Kidney (tissue), 14 donors: Measurements from ENCODE around the gene ITGB5. TPM values are rescaled to one million over a fixed set of nuclear protein-coding genes. Genes with fewer than 3 reads are reported as not detected.
A peak's percentile ranks its signal among the peaks of the same experiment; 100 is the strongest.

ENCODE experiments used
- DNase-seq, 5 donors: peaks; one replicate each; pipeline ENCODE4 v3.0.0-alpha.2; 2013 to 2020
- FAIRE-seq: peaks from 2 replicates; lab custom pipeline; 2012; peaks lifted over from hg19 to GRCh38; lab: Jason Lieb, UNC
- H3K27ac ChIP-seq, 2 donors: one replicate each; pipeline ENCODE4 v1.7.0; 2013; ENCODE audit warnings: low read depth in 2 of 2, low read length in 2 of 2, inconsistent platforms in 1 of 2
- H3K27me3 ChIP-seq: one replicate; pipeline ENCODE4 v1.7.1; 2013; ENCODE audit warnings: low read length, inconsistent platforms; ENCODE audit not compliant: control insufficient read depth, insufficient read depth
- H3K36me3 ChIP-seq, 3 donors: one replicate each; pipeline versions ENCODE4 v1.7.0 to v1.7.1; 2013; ENCODE audit warnings: low read length in 3 of 3, control low read depth in 1 of 3, inconsistent platforms in 1 of 3; ENCODE audit not compliant: insufficient read depth in 3 of 3, control insufficient read depth in 2 of 3
- H3K4me1 ChIP-seq, 3 donors: one replicate each; pipeline versions ENCODE4 v1.7.0 to v1.7.1; 2013; ENCODE audit warnings: low read length in 3 of 3, inconsistent platforms in 1 of 3, low read depth in 1 of 3; ENCODE audit not compliant: control insufficient read depth in 2 of 3, insufficient read depth in 2 of 3
- H3K4me3 ChIP-seq, 3 donors: one replicate each; pipeline versions ENCODE4 v1.7.0 to v1.8.1; 2013; ENCODE audit warnings: low read length in 3 of 3, control low read depth in 1 of 3, inconsistent platforms in 1 of 3
- H3K9ac ChIP-seq, 3 donors: one replicate each; pipeline versions ENCODE4 v1.7.0 to v1.7.1; 2013; ENCODE audit warnings: low read length in 3 of 3, control low read depth in 1 of 3, inconsistent platforms in 1 of 3
- H3K9me3 ChIP-seq, 3 donors: one replicate each; pipeline versions ENCODE4 v1.7.0 to v1.7.1; 2013; ENCODE audit warnings: low read length in 3 of 3, control low read depth in 1 of 3, inconsistent platforms in 1 of 3; ENCODE audit not compliant: control insufficient read depth in 2 of 3, insufficient read depth in 1 of 3
- intact Hi-C: fragments of 100-400 bp; cut with DNase I; formaldehyde crosslinking; loops from one replicate; pipeline ENCODE4 v1.11.1; 2022
- polyA plus RNA-seq: library from polyadenylated mRNA; stranded (reverse); fragments of 350-450 nt; fragmentation: Illumina TruSeq; extraction: RNeasy Lipid Tissue Mini Kit (QIAGEN cat#74804); gene quantifications from one replicate; pipeline ENCODE4 v1.2.3, GENCODE V29; 2014; ENCODE audit warnings: low read depth, low replicate concordance; ENCODE audit not compliant: insufficient read depth
- total RNA-seq: library from RNA; stranded (reverse); fragmentation: NEBNext Ultra II Directional; extraction: Animal tissue kit (Norgen Biotek cat#: 25700); gene quantifications from one replicate; pipeline ENCODE4 v1.2.1, GENCODE V29; 2021
- TF ChIP-seq, protein P1 (sequence below): IDR thresholded peaks from 3 replicates; pipeline ENCODE4 v1.5.1; 2012; ENCODE audit warnings: mild to moderate bottlenecking, moderate library complexity, borderline replicate concordance; ENCODE audit not compliant: insufficient read depth; ENCODE audit errors: extremely low read depth
- donor health status: control.
- donor health status: control.
- donor health status: control.
- donor health status: control.
- donor health status: control.
- donor health status: DM: yes; HTN: yes; CAD: no.
- donor health status: Normal renal cell carcinoma (clear cell type).

The ITGB5 gene
- total and polyA plus RNA-seq, 2 donors from 2014 or later: 115 TPM

- no peak for FAIRE-seq
- H3K27me3 ChIP-seq: no peaks in the 10 kb centered on the region
- peak overlapping the region in 1 of 3 donors; percentile 30 for H3K9ac ChIP-seq
- intact Hi-C loops: no loop called here
- H3K36me3 ChIP-seq: no peaks in the 10 kb centered on the region
- peak overlapping the region in 1 of 3 donors; percentile 7 for H3K4me3 ChIP-seq
- H3K27ac ChIP-seq: peak overlapping the region; percentile 75 to 80
- DNase-seq: no peak
- peaks cover 0 to 24% (median 21%) of the 10 kb centered on the region in 3 donors for H3K4me1 ChIP-seq
- H3K9me3 ChIP-seq: no peaks in the 10 kb centered on the region
- TF ChIP-seq, protein P1, sequence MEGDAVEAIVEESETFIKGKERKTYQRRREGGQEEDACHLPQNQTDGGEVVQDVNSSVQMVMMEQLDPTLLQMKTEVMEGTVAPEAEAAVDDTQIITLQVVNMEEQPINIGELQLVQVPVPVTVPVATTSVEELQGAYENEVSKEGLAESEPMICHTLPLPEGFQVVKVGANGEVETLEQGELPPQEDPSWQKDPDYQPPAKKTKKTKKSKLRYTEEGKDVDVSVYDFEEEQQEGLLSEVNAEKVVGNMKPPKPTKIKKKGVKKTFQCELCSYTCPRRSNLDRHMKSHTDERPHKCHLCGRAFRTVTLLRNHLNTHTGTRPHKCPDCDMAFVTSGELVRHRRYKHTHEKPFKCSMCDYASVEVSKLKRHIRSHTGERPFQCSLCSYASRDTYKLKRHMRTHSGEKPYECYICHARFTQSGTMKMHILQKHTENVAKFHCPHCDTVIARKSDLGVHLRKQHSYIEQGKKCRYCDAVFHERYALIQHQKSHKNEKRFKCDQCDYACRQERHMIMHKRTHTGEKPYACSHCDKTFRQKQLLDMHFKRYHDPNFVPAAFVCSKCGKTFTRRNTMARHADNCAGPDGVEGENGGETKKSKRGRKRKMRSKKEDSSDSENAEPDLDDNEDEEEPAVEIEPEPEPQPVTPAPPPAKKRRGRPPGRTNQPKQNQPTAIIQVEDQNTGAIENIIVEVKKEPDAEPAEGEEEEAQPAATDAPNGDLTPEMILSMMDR: no peak
Observed at GRCh38 chr3:124879337-124879680, 7.9 kb downstream of the ITGB5 start.

DNA sequence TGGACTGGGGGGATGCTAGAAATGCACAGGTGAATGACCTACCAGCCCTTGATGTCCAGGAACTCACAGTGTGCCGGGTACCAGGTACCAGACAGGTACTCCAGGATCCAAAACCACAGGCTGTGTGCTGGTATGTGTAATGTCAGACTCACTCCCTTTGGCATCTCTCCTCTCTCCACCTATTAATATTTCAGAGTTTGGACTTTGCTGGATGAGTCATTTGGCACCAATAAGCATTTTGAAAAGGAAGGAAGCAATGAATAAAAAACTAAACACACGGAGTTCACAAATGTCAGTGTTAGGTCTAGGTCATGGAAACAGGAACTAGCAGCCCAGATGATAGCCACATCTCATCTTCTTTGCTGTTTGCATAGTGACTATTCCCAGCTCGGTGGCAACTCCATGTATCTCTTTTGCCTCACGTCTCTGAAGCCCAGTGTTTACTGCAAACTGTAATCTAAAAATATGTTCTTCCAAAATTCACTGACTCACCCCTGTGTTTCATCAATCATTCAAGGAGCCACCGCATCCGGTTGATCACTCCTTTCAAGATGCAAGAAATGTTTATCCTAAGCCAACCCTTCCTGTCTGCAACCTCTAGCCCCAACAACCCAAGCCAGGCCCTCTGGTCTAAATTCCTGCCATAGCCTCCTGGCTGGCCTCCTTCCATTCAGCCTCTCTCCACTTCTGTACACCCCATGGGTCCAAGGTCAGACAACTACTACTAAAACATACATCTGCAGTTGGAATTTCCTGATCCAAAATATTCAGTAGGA, 8.4 kb downstream of the ITGB5 start:
- Histone ChIP-seq H3K4me3 (peak overlapping the region in 1 of 3 donors; percentile 7), H3K27me3 (no peaks in the 10 kb centered on the region), H3K27ac (peak overlapping the region; percentile 75 to 80), H3K9me3 (no peaks in the 10 kb centered on the region), H3K4me1 (peaks cover 0 to 24% (median 19%) of the 10 kb centered on the region in 3 donors), H3K9ac (peak overlapping the region in 1 of 3 donors; percentile 30), H3K36me3 (no peaks in the 10 kb centered on the region)
- FAIRE-seq: no peak
- intact Hi-C loops: no loop called here
- peak in 2 of 5 donors; percentile 21 to 69 for DNase-seq
- TF ChIP-seq, protein P1: no peak

GRCh38 chr3:124877674-124878073, 9.5 kb downstream of the ITGB5 start:
- Histone ChIP-seq H3K9ac (no peak overlapping the region), H3K36me3 (peaks cover 0 to 1% (median 0%) of the 10 kb centered on the region in 3 donors), H3K4me1 (peaks cover 0 to 24% (median 16%) of the 10 kb centered on the region in 3 donors), H3K27ac (peak overlapping the region in 1 of 2 donors; percentile 57), H3K9me3 (no peaks in the 10 kb centered on the region), H3K4me3 (no peak overlapping the region), H3K27me3 (no peaks in the 10 kb centered on the region)
- no peak for FAIRE-seq
- TF ChIP-seq, protein P1: no peak
- intact Hi-C loops: no loop called here
- DNase-seq: no peak
